Astrocyte (in vitro differentiated cells and primary cell): ENCODE measurements around the gene GSE1.

Experiments used
- CTCF ChIP-seq: IDR thresholded peaks from 2 replicates; pipeline ENCODE4 v1.5.1; 2011; ENCODE audit warnings: low read depth, mild to moderate bottlenecking, inconsistent platforms, low read length, moderate library complexity; ENCODE audit not compliant: insufficient read depth
- EZH2 ChIP-seq: IDR thresholded peaks from 2 replicates; pipeline ENCODE4 v1.6.1; 2012; ENCODE audit warnings: mild to moderate bottlenecking, low read length, inconsistent platforms; ENCODE audit not compliant: insufficient read depth

GRCh38 chr16:85719605-85720301 lies 106.6 kb downstream of the GSE1 start:
- TF ChIP-seq CTCF (no peak), EZH2 (no peak)
